Endothelial cell of umbilical vein (primary cell): Measurements from ENCODE around the gene THAP4.

Experiments
- CTCF ChIP-seq, 2 donors: IDR thresholded peaks; 1 replicate in 1 of 2; 2 replicates in 1 of 2; pipeline ENCODE4 v1.5.1; 2011; ENCODE audit warnings: low read length in 2 of 2, mild to moderate bottlenecking in 2 of 2, moderate library complexity in 2 of 2, control low read depth in 1 of 2, inconsistent platforms in 1 of 2, low read depth in 1 of 2; ENCODE audit not compliant: insufficient read depth in 1 of 2; ENCODE audit errors: extremely low read depth in 1 of 2
- EZH2 ChIP-seq: IDR thresholded peaks from 2 replicates; pipeline ENCODE4 v1.6.1; 2012; ENCODE audit warnings: borderline replicate concordance, low read depth, mild to moderate bottlenecking, moderate library complexity, low read length, inconsistent platforms; ENCODE audit not compliant: severe bottlenecking
- POLR2A ChIP-seq: IDR thresholded peaks from 2 replicates; pipeline ENCODE4 v1.6.1; 2012; ENCODE audit warnings: low read depth, mild to moderate bottlenecking, control low read depth, low read length

- TF ChIP-seq EZH2 (no peak), CTCF (IDR thresholded peaks at IDR 0.05; ENCODE audit: extremely low read depth in 1 of 2, insufficient read depth in 1 of 2, low read depth in 1 of 2, low read length in 2 of 2) (no peak), POLR2A (no peak)
These were observed 12.4 kb upstream of the THAP4 start for GRCh38 chr2:241649404-241649803.
